Measurements from ENCODE around the gene ERBB4. TPM values are rescaled to one million over a fixed set of nuclear protein-coding genes. Genes with fewer than 3 reads are reported as not detected.

The ERBB4 gene
- total and polyA plus RNA-seq, 10 of the 15 experiments (the other 5 are each of a cell fraction or from before 2014, with no cell fraction given) = under 0.01 to 0.23 (median 0.01) TPM; not detected in 4

DNA sequence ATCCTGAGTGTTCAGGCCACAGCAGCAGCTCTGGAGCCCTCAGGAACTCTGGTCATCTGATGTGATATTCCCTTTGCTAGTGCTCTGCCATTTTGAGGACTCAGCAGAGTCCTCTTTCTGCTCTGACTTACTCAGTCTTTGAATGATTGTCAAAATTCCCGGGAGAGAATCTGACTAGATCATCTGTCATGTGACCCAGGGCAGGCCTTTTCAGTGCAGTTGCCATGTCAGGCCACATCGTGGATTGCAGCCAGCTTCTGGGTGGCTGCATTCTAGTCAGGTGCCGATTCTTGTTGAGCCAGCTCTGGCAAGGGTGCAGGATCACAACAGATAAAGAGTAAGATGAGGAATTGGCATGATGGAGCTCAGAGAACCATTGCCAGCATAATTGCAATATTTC, 1186.6 kb downstream of the ERBB4 start (continued):
- no peak for TF ChIP-seq PAX5 (IDR thresholded peaks at IDR 0.05; ENCODE audit: borderline replicate concordance, low read depth, low read length)

DNA sequence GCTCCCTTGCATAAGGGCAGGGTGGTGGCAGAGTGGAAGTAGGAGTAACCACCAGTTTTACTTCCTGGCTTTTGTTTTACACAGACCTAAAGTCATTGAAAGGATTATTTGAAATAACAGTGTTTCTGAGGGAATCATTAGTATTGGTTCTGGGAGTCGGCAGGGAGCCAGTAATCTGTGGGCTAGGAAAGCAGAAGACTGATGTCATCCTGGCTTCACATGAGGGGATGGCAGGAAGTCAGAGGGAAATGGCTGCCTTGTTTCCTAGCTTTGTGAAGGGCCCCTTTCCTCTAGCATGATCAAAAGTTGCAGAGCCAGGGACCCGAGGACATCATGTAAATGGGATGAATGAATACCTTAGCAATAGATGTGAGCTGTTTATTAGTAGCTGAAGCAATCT, 1189.6 kb downstream of the ERBB4 start:
- no peak for TF ChIP-seq KAT2A (conservative IDR thresholded peaks at IDR 0.05; ENCODE audit: control insufficient read depth, low read depth, low read length)
- no peak for TF ChIP-seq PML (IDR thresholded peaks at IDR 0.05; ENCODE audit: low read length)
- TF ChIP-seq POLR2AphosphoS5 (IDR thresholded peaks at IDR 0.05; ENCODE audit: low read length) = no peak
- FAIRE-seq = no peak
- no peak for ATAC-seq
- intact Hi-C loops (cut with micrococcal nuclease; ENCODE audit: unreplicated experiment) (no loop called here), in situ Hi-C loops (cut with MboI) (no loop called here)
- Histone ChIP-seq H3K4me1 (ENCODE audit: control insufficient read depth, insufficient read depth, low read length) (no peaks in the 10 kb centered on the region), H3K4me3 (no peak overlapping the region), H3K36me3 (ENCODE audit: control insufficient read depth in 2 of 2, insufficient read depth in 2 of 2, low read length in 1 of 2) (no peaks in the 10 kb centered on the region), H3K27me3 (replicated peaks in 1 of 2; ENCODE audit: control insufficient read depth in 2 of 2, insufficient read depth in 2 of 2, low read length in 1 of 2) (no peaks in the 10 kb centered on the region), H4K20me1 (ENCODE audit: control insufficient read depth, insufficient read depth) (no peaks in the 10 kb centered on the region), H3K9ac (ENCODE audit: control insufficient read depth, insufficient read depth, low read length) (no peak overlapping the region), H3K9me3 (replicated peaks; ENCODE audit: control insufficient read depth, insufficient read depth, low read length) (no peaks in the 10 kb centered on the region), H3K79me2 (ENCODE audit: control insufficient read depth, insufficient read depth, low read length) (no peaks in the 10 kb centered on the region), H3K27ac (ENCODE audit: control insufficient read depth, insufficient read depth) (no peak overlapping the region), H3K4me2 (ENCODE audit: control insufficient read depth, insufficient read depth) (no peak overlapping the region), H2AFZ (ENCODE audit: control insufficient read depth, low read depth, low read length) (no peak overlapping the region)
- ChIA-PET SMC1A (ENCODE audit: uncharacterized antibody, unreplicated experiment) (interaction anchor here (1.6 kb wide), 1 partner anchor 25 kb away, joined by 5 read pairs; no protein-coding TSS in a partner anchor), POLR2A (no interaction called here), CTCF (interaction anchor here (2.0 kb wide), 1 partner anchor 11 kb away, joined by 5 read pairs; no protein-coding TSS in a partner anchor), RAD21 (ENCODE audit: unreplicated experiment) (no interaction called here)
- DNase-seq (ENCODE audit: low read depth, low spot score) = no peak
- WGBS (ENCODE audit: insufficient coverage, insufficient replicate concordance, low lambda C conversion rate, missing lambda C conversion rate) = 20% methylated on average over 2 of the region's 2 CpGs
- no TSS peak for BruUV-seq (replicated peaks)

DNA sequence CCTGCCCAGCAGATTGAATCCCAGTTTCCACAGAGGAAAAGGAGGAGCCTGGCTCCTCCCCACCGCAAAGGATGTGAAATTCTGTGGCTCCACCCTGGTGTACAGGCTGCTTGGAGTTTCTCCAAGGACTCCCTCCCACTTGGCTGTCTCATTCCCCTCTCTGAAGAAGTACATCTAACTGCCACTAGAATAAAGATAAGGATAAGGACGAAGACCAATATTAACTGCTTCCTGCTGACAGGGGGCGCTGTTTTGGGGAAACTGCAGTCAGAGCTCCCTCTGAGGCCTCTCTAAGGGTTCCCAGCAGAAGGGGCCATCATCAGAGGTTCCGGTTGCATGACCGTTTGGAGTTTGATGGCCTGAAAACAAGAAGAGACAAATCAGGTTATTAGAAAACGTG, 1191.3 kb downstream of the ERBB4 start:
- Histone ChIP-seq H4K20me1 (ENCODE audit: control insufficient read depth, insufficient read depth) (no peaks in the 10 kb centered on the region), H3K27me3 (replicated peaks in 1 of 2; ENCODE audit: control insufficient read depth in 2 of 2, insufficient read depth in 2 of 2, low read length in 1 of 2) (no peaks in the 10 kb centered on the region), H3K27ac (ENCODE audit: control insufficient read depth, insufficient read depth) (no peak overlapping the region), H3K4me3 (no peak overlapping the region), H2AFZ (ENCODE audit: control insufficient read depth, low read depth, low read length) (no peak overlapping the region), H3K4me1 (ENCODE audit: control insufficient read depth, insufficient read depth, low read length) (no peaks in the 10 kb centered on the region), H3K9ac (ENCODE audit: control insufficient read depth, insufficient read depth, low read length) (no peak overlapping the region), H3K36me3 (ENCODE audit: control insufficient read depth in 2 of 2, insufficient read depth in 2 of 2, low read length in 1 of 2) (no peaks in the 10 kb centered on the region), H3K9me3 (replicated peaks; ENCODE audit: control insufficient read depth, insufficient read depth, low read length) (no peaks in the 10 kb centered on the region), H3K79me2 (ENCODE audit: control insufficient read depth, insufficient read depth, low read length) (no peaks in the 10 kb centered on the region), H3K4me2 (ENCODE audit: control insufficient read depth, insufficient read depth) (no peak overlapping the region)
- ChIA-PET RAD21 (ENCODE audit: unreplicated experiment) (no interaction called here), SMC1A (ENCODE audit: uncharacterized antibody, unreplicated experiment) (no interaction called here), CTCF (interaction anchor here (0.6 to 2.3 kb wide), 4 partner anchors 9 to 388 kb away, joined by 3 to 7 read pairs (median 4); no protein-coding TSS in a partner anchor), POLR2A (no interaction called here)
- no peak for TF ChIP-seq ATF7 (IDR thresholded peaks at IDR 0.05; ENCODE audit: low read depth)
- TF ChIP-seq, protein P1, sequence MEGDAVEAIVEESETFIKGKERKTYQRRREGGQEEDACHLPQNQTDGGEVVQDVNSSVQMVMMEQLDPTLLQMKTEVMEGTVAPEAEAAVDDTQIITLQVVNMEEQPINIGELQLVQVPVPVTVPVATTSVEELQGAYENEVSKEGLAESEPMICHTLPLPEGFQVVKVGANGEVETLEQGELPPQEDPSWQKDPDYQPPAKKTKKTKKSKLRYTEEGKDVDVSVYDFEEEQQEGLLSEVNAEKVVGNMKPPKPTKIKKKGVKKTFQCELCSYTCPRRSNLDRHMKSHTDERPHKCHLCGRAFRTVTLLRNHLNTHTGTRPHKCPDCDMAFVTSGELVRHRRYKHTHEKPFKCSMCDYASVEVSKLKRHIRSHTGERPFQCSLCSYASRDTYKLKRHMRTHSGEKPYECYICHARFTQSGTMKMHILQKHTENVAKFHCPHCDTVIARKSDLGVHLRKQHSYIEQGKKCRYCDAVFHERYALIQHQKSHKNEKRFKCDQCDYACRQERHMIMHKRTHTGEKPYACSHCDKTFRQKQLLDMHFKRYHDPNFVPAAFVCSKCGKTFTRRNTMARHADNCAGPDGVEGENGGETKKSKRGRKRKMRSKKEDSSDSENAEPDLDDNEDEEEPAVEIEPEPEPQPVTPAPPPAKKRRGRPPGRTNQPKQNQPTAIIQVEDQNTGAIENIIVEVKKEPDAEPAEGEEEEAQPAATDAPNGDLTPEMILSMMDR (IDR thresholded peaks at IDR 0.05 in 2 of 3, conservative IDR thresholded peaks at IDR 0.05 in 1 of 3; ENCODE audit: control insufficient read depth in 2 of 3, extremely low read depth in 1 of 3, insufficient read depth in 1 of 3, low read depth in 3 of 3, low read length in 3 of 3) = peak in 1 of 3 experiments; percentile 22; a peak in 1 of 6 replicates
- no peak for ATAC-seq
- no peak for FAIRE-seq
- WGBS (ENCODE audit: insufficient coverage, insufficient replicate concordance, low lambda C conversion rate, missing lambda C conversion rate) = 7% methylated on average over 6 of the region's 6 CpGs
- intact Hi-C loops (cut with micrococcal nuclease; ENCODE audit: unreplicated experiment) (no loop called here), in situ Hi-C loops (cut with MboI) (no loop called here)
- BruUV-seq (replicated peaks) = no TSS peak
- no peak for DNase-seq (ENCODE audit: low read depth, low spot score)
